SJCRH30 (cell line): ENCODE results near the gene MAPK4. TPM values are rescaled to one million over a fixed set of nuclear protein-coding genes. Genes with fewer than 3 reads are reported as not detected.

Experiments
- DNase-seq, 2 experiments: peaks; one replicate each; pipeline ENCODE4 v3.0.0-alpha.2; 2015 to 2020
- H3K27ac ChIP-seq: fragments of 250-450 bp; sonication (Bioruptor Pico); 2 replicates; pipeline ENCODE4 v1.5.1; 2020; ENCODE audit warnings: mild to moderate bottlenecking, moderate library complexity
- H3K27me3 ChIP-seq: fragments of 250-450 bp; sonication (Bioruptor Pico); 2 replicates; pipeline ENCODE4 v1.5.1; 2020; ENCODE audit warnings: mild to moderate bottlenecking, moderate library complexity
- H3K36me3 ChIP-seq: fragments of 250-450 bp; sonication (Bioruptor Pico); 2 replicates; pipeline ENCODE4 v1.5.1; 2020; ENCODE audit warnings: mild to moderate bottlenecking, moderate library complexity
- H3K4me1 ChIP-seq: fragments of 250-450 bp; sonication (Bioruptor Pico); 2 replicates; pipeline ENCODE4 v1.5.1; 2020; ENCODE audit warnings: mild to moderate bottlenecking, moderate library complexity
- H3K4me3 ChIP-seq: fragments of 250-450 bp; sonication (Bioruptor Pico); 2 replicates; pipeline ENCODE4 v1.5.1; 2020; ENCODE audit warnings: mild to moderate bottlenecking, moderate library complexity
- H3K9me3 ChIP-seq: fragments of 250-450 bp; sonication (Bioruptor Pico); replicated peaks from 2 replicates; pipeline ENCODE4 v1.5.1; 2020; ENCODE audit warnings: mild to moderate bottlenecking, moderate library complexity
- total RNA-seq: library from RNA; depleted of rRNA; stranded (reverse); fragments of >200 nt; shearing (Covaris generic); gene quantifications from 2 replicates; pipeline ENCODE4 v1.2.3, GENCODE V29; 2014

MAPK4 gene
- total RNA-seq, 1 experiment from 2014 or later = not detected

GRCh38 chr18:50715919-50716318, 156.0 kb downstream of the MAPK4 start:
- no peak for DNase-seq
- no peak overlapping the region for H3K4me3 ChIP-seq

GRCh38 chr18:50716902-50717301, 157.0 kb downstream of the MAPK4 start:
- H3K27ac ChIP-seq = no peak overlapping the region
- H3K9me3 ChIP-seq = no peaks in the 10 kb centered on the region
- no peak overlapping the region for H3K4me3 ChIP-seq
- no peaks in the 10 kb centered on the region for H3K4me1 ChIP-seq
- no peaks in the 10 kb centered on the region for H3K36me3 ChIP-seq
- no peaks in the 10 kb centered on the region for H3K27me3 ChIP-seq
- DNase-seq = no peak

More at GRCh38 chr18:50715919-50716318, 156.0 kb downstream of the MAPK4 start:
- no peaks in the 10 kb centered on the region for H3K9me3 ChIP-seq
- H3K36me3 ChIP-seq = no peaks in the 10 kb centered on the region
- H3K27ac ChIP-seq = no peak overlapping the region
- H3K27me3 ChIP-seq = no peaks in the 10 kb centered on the region
- H3K4me1 ChIP-seq = no peaks in the 10 kb centered on the region

GRCh38 chr18:50717563-50717962, 157.7 kb downstream of the MAPK4 start:
- Histone ChIP-seq H3K27me3 (no peaks in the 10 kb centered on the region), H3K36me3 (no peaks in the 10 kb centered on the region), H3K4me1 (no peaks in the 10 kb centered on the region), H3K27ac (no peak overlapping the region), H3K9me3 (no peaks in the 10 kb centered on the region), H3K4me3 (no peak overlapping the region)
- DNase-seq = no peak

GRCh38 chr18:50719471-50720324, 159.8 kb downstream of the MAPK4 start:
- no peaks in the 10 kb centered on the region for H3K36me3 ChIP-seq
- H3K9me3 ChIP-seq = no peaks in the 10 kb centered on the region
- no peak overlapping the region for H3K4me3 ChIP-seq
- no peak overlapping the region for H3K27ac ChIP-seq
- DNase-seq = no peak
- no peaks in the 10 kb centered on the region for H3K27me3 ChIP-seq
- H3K4me1 ChIP-seq = no peaks in the 10 kb centered on the region

- no peaks in the 10 kb centered on the region for H3K4me1 ChIP-seq
- no peaks in the 10 kb centered on the region for H3K9me3 ChIP-seq
- no peak overlapping the region for H3K27ac ChIP-seq
- H3K27me3 ChIP-seq = no peaks in the 10 kb centered on the region
- no peaks in the 10 kb centered on the region for H3K36me3 ChIP-seq
- no peak for DNase-seq
- H3K4me3 ChIP-seq = no peak overlapping the region
Observed at GRCh38 chr18:50720325-50720674, 160.4 kb downstream of the MAPK4 start.

GRCh38 chr18:50721006-50721405, 161.1 kb downstream of the MAPK4 start:
- Histone ChIP-seq H3K4me3 (no peak overlapping the region), H3K36me3 (no peaks in the 10 kb centered on the region), H3K27me3 (no peaks in the 10 kb centered on the region), H3K9me3 (no peaks in the 10 kb centered on the region), H3K4me1 (no peaks in the 10 kb centered on the region), H3K27ac (no peak overlapping the region)
- DNase-seq = no peak

GRCh38 chr18:50721451-50722120, 161.7 kb downstream of the MAPK4 start:
- H3K27me3 ChIP-seq = no peaks in the 10 kb centered on the region
- no peak overlapping the region for H3K27ac ChIP-seq
- no peak overlapping the region for H3K4me3 ChIP-seq
- H3K4me1 ChIP-seq = no peaks in the 10 kb centered on the region
- no peaks in the 10 kb centered on the region for H3K9me3 ChIP-seq
- DNase-seq = no peak
- H3K36me3 ChIP-seq = no peaks in the 10 kb centered on the region

- no peak overlapping the region for H3K4me3 ChIP-seq
- no peaks in the 10 kb centered on the region for H3K9me3 ChIP-seq
- H3K27me3 ChIP-seq = no peaks in the 10 kb centered on the region
- DNase-seq = no peak
- H3K36me3 ChIP-seq = no peaks in the 10 kb centered on the region
- H3K27ac ChIP-seq = no peak overlapping the region
- H3K4me1 ChIP-seq = no peaks in the 10 kb centered on the region
Observed at GRCh38 chr18:50722311-50722710, 162.4 kb downstream of the MAPK4 start.

GRCh38 chr18:50724751-50725151, 164.9 kb downstream of the MAPK4 start:
- Histone ChIP-seq H3K27me3 (no peaks in the 10 kb centered on the region), H3K9me3 (no peaks in the 10 kb centered on the region), H3K27ac (no peak overlapping the region), H3K4me3 (no peak overlapping the region), H3K4me1 (no peaks in the 10 kb centered on the region), H3K36me3 (no peaks in the 10 kb centered on the region)
- DNase-seq = no peak

GRCh38 chr18:50726960-50727589, 167.2 kb downstream of the MAPK4 start:
- no peaks in the 10 kb centered on the region for H3K9me3 ChIP-seq
- no peaks in the 10 kb centered on the region for H3K36me3 ChIP-seq
- no peaks in the 10 kb centered on the region for H3K4me1 ChIP-seq
- H3K4me3 ChIP-seq = no peak overlapping the region
- no peaks in the 10 kb centered on the region for H3K27me3 ChIP-seq
- no peak for DNase-seq
- H3K27ac ChIP-seq = no peak overlapping the region

- no peak overlapping the region for H3K27ac ChIP-seq
- no peaks in the 10 kb centered on the region for H3K4me1 ChIP-seq
- no peaks in the 10 kb centered on the region for H3K27me3 ChIP-seq
- H3K9me3 ChIP-seq = no peaks in the 10 kb centered on the region
- no peaks in the 10 kb centered on the region for H3K36me3 ChIP-seq
- no peak for DNase-seq
- no peak overlapping the region for H3K4me3 ChIP-seq
Observed at GRCh38 chr18:50727721-50728471, 168.0 kb downstream of the MAPK4 start.

- H3K4me1 ChIP-seq = no peaks in the 10 kb centered on the region
- H3K36me3 ChIP-seq = no peaks in the 10 kb centered on the region
- H3K27ac ChIP-seq = no peak overlapping the region
- H3K9me3 ChIP-seq = no peaks in the 10 kb centered on the region
- no peak overlapping the region for H3K4me3 ChIP-seq
- H3K27me3 ChIP-seq = no peaks in the 10 kb centered on the region
- DNase-seq = no peak
Observed at GRCh38 chr18:50729376-50729775, 169.5 kb downstream of the MAPK4 start.

- Histone ChIP-seq H3K27ac (no peak overlapping the region), H3K4me3 (no peak overlapping the region), H3K36me3 (no peaks in the 10 kb centered on the region), H3K9me3 (no peaks in the 10 kb centered on the region), H3K27me3 (no peaks in the 10 kb centered on the region), H3K4me1 (no peaks in the 10 kb centered on the region)
- no peak for DNase-seq
Observed at GRCh38 chr18:50729986-50730385, 170.1 kb downstream of the MAPK4 start.

- Histone ChIP-seq H3K9me3 (no peaks in the 10 kb centered on the region), H3K4me1 (no peaks in the 10 kb centered on the region), H3K36me3 (no peaks in the 10 kb centered on the region), H3K27me3 (no peaks in the 10 kb centered on the region), H3K4me3 (no peak overlapping the region), H3K27ac (no peak overlapping the region)
- no peak for DNase-seq
Observed at GRCh38 chr18:50734342-50734741, 174.5 kb downstream of the MAPK4 start.

GRCh38 chr18:50734886-50735285, 175.0 kb downstream of the MAPK4 start:
- Histone ChIP-seq H3K36me3 (no peaks in the 10 kb centered on the region), H3K4me1 (no peaks in the 10 kb centered on the region), H3K9me3 (no peaks in the 10 kb centered on the region), H3K27ac (no peak overlapping the region), H3K4me3 (no peak overlapping the region), H3K27me3 (no peaks in the 10 kb centered on the region)
- DNase-seq = no peak
